Stimulated activated effector memory CD8-positive, alpha-beta T cell treated with anti-CD3 and anti-CD28 coated beads, Interleukin-12 subunit alpha, Interleukin-12 subunit beta, amount 100 ng/mL, for 72 hours (primary cell): Measurements from ENCODE around the gene PXYLP1.

Experiments
- ATAC-seq: fragments of 150-1000 bp; cut with Tn5 transposase; 2 replicates; pipeline ENCODE4 v1.10.0; 2021
- DNase-seq, 2 donors: peaks; one replicate each; pipeline ENCODE4 v3.0.0; 2021 to 2022; ENCODE audit warnings: low spot score in 2 of 2
- H3K27ac Mint-ChIP-seq: one replicate; pipeline ENCODE4 v1.8.0; 2022; ENCODE audit warnings: mild to moderate bottlenecking, mixed read lengths
- H3K36me3 Mint-ChIP-seq: one replicate; pipeline ENCODE4 v1.8.0; 2022; ENCODE audit warnings: mild to moderate bottlenecking, mixed read lengths
- H3K4me1 Mint-ChIP-seq: one replicate; pipeline ENCODE4 v1.8.0; 2022; ENCODE audit warnings: mixed read lengths
- H3K4me3 Mint-ChIP-seq: one replicate; pipeline ENCODE4 v1.8.0; 2022; ENCODE audit warnings: mild to moderate bottlenecking, mixed read lengths
- H3K9me3 Mint-ChIP-seq: one replicate; pipeline ENCODE4 v1.8.0; 2022; ENCODE audit warnings: mixed read lengths

PXYLP1 gene

GRCh38 chr3:141237701-141238521, 6.3 kb downstream of the PXYLP1 start:
- DNase-seq (peak in 1 of 2 donors; percentile 60), ATAC-seq (peak; percentile 98)

GRCh38 chr3:141239511-141240281, 8.1 kb downstream of the PXYLP1 start:
- DNase-seq (peak in 1 of 2 donors; percentile 38), ATAC-seq (no peak)
- H3K4me3 Mint-ChIP-seq: no peak overlapping the region
- H3K9me3 Mint-ChIP-seq: no peaks in the 10 kb centered on the region
- no peak overlapping the region for H3K27ac Mint-ChIP-seq
- H3K4me1 Mint-ChIP-seq: peaks cover 69% of the 10 kb centered on the region
- peaks cover 6% of the 10 kb centered on the region for H3K36me3 Mint-ChIP-seq

More at GRCh38 chr3:141237701-141238521, 6.3 kb downstream of the PXYLP1 start:
- peaks cover 6% of the 10 kb centered on the region for H3K36me3 Mint-ChIP-seq
- peak overlapping the region; percentile 76 for H3K27ac Mint-ChIP-seq
- no peaks in the 10 kb centered on the region for H3K9me3 Mint-ChIP-seq
- peaks cover 76% of the 10 kb centered on the region for H3K4me1 Mint-ChIP-seq
- H3K4me3 Mint-ChIP-seq: peak overlapping the region; percentile 39

DNA sequence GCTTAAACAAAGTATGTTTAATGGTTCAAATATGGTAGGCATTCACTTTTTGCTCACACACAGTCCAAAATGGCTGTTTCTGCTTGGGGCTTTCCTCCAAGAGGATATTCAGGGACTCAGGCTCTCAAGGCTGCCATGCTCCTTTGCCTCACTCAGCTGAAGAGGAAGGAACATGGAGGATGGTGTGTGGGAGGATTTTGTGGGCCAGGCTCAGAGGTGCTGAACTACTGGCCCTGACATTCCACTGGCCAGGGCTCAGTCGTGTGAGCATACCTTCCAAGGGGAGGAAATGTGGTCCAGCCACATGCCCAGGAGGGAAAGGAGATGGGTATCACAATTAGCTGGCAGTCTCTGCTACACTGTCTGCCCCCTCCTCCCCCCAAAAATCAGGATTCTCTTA, 8.7 kb downstream of the PXYLP1 start:
- Mint-ChIP-seq H3K4me3 (no peak overlapping the region), H3K9me3 (no peaks in the 10 kb centered on the region), H3K4me1 (peaks cover 63% of the 10 kb centered on the region), H3K27ac (no peak overlapping the region), H3K36me3 (peaks cover 6% of the 10 kb centered on the region)
- DNase-seq (peak in 1 of 2 donors; percentile 37), ATAC-seq (no peak)

DNA sequence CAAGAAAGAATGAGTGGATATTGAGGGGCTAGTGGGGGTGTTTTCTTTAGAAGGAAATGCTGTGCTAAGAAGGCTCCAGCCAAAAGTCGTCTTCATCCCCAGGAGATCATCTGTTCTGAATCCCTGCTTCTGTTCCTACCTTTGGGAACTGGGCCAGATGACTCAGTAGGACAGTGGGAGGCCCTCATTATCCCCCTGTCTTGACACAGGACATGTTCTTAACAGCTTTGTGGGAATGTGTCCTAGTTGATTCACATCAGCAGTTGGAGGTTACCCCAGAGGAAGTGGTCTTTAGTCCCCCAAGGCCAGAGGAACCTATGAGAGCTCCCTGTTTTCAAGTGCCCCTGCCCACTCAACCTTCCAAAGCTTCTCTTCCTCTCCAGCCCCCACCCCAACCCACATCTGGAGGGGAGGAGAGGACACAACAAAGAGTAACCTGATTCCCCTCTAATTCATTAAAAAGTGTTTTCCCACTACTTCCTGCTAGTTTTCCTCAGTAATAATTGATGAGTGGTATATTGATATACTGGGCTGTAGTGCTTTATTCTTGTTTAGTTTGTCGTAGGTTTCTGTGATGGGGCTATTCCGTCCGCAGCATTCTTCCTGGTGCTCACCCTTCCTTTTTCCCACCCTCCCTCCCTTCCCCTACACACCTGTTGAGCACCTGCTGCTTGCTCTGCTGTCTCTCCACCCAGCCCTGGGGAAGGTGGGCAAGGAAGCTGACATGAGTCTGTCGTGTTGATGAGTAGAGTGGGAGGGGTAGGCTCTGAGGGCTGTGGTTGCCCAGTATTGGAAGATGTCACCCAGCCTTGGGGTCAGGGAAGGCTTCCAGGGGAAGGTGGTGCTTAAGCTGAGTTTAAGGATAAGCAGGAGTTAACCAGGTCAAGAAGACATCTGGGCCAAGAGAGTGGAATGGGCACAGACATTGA, 9.3 kb downstream of the PXYLP1 start:
- no peak overlapping the region for H3K4me3 Mint-ChIP-seq
- no peak overlapping the region for H3K27ac Mint-ChIP-seq
- ATAC-seq (no peak), DNase-seq (peak in 1 of 2 donors; percentile 34)
- peaks cover 6% of the 10 kb centered on the region for H3K36me3 Mint-ChIP-seq
- H3K9me3 Mint-ChIP-seq: no peaks in the 10 kb centered on the region
- H3K4me1 Mint-ChIP-seq: peaks cover 68% of the 10 kb centered on the region

GRCh38 chr3:141241616-141242376, 10.2 kb downstream of the PXYLP1 start:
- H3K36me3 Mint-ChIP-seq: peaks cover 6% of the 10 kb centered on the region
- no peak for ATAC-seq

DNA sequence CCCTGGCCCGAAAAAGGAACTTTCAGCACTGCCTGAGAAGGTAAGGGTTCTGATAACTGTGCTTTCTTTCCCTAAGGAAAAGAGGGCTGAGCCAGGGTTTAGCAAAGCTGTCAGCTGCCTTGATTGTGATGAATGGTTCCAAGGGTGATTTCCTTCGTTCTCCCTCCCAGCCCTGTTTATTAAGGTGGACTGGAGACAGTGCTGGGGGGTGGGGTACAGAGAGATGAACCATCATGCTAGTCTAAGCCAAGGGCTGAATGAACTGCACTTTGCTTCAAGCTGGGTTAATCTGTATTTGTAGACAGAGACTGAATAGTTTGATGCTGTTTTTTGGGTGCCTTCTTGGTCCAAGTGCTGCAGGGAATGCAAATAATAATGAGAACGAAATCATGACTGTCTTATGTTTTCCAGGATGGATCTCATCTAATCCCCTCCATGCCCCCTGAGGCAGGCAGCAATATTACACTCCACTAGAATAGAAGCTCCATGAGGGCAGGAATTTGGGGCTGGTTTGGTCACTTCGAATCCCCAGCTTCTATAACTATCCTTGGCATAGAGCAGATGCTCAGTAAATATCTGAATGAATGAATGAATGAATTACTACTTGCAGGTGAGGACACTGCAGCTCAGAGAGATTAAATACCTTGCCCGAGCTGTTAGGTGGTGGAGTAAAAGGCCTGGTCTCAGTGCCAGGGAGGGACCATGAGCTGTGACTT, 10.9 kb downstream of the PXYLP1 start:
- ATAC-seq (no peak), DNase-seq (peak in 1 of 2 donors; percentile 33)
- peak overlapping the region; percentile 19 for H3K4me3 Mint-ChIP-seq
- peaks cover 61% of the 10 kb centered on the region for H3K4me1 Mint-ChIP-seq
- H3K9me3 Mint-ChIP-seq: no peaks in the 10 kb centered on the region
- peak overlapping the region; percentile 32 for H3K27ac Mint-ChIP-seq
- H3K36me3 Mint-ChIP-seq: peaks cover 6% of the 10 kb centered on the region

More at GRCh38 chr3:141241616-141242376, 10.2 kb downstream of the PXYLP1 start:
- Mint-ChIP-seq H3K9me3 (no peaks in the 10 kb centered on the region), H3K27ac (no peak overlapping the region), H3K4me3 (no peak overlapping the region), H3K4me1 (peaks cover 64% of the 10 kb centered on the region)
- DNase-seq: no peak

DNA sequence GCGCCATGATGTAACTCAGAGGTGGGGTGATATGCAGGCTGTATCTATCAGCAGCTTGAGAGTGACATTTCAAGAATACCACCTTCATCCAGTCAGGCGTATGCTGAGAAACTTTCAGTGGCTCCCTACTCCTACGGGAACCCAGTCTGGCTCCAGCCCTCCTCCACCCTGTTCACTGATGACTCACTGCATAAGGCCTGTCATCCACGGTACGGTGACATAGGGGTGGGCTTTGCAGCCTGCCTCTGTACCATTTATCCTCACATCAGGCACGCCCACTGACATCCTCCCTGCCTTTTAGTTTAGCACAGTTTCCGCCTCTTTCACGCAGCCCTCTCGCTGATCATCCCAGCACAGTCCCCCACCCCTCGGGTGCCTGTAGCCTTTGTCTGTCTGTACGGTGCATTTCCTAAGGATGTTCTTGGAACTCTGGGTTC, 11.7 kb downstream of the PXYLP1 start:
- H3K4me1 Mint-ChIP-seq: peaks cover 53% of the 10 kb centered on the region
- H3K36me3 Mint-ChIP-seq: peaks cover 6% of the 10 kb centered on the region
- peak overlapping the region; percentile 32 for H3K27ac Mint-ChIP-seq
- no peaks in the 10 kb centered on the region for H3K9me3 Mint-ChIP-seq
- DNase-seq: peak in 1 of 2 donors; percentile 59
- H3K4me3 Mint-ChIP-seq: peak overlapping the region; percentile 19
- peak; percentile 94 for ATAC-seq

DNA sequence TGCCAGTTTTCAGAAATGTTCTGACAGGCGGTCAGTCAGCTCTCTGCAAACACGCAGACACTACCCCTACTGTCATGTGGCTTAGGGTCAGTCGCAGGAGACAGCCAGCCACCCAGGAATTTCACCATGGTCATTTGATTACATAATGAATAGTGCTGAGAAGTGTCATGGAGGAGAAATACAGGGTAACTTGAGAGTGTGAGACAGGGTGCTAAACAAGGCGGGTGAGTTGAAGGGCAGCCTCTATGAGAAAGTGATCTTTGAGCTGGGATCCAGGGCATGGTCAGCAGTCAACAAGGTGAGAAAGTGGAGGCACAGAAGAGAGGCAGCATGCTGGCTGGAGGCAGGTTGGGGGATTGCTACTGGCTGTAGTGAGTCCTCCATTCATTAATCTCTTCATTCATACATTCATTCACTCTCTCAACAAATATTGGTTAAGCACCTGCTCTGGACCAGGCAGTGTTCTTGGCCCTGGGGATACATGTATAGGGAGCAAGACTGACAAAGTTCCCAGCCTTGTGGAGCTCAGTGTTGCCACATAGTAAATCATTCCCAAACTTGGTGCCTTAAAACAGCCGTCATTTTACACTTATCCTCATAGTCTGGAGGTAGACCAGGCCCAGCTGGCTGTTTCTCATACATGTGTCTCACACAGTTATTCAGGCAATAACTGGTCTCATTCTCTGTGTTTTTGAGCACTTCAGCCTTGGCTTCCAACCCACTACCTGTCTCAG, 14.8 kb downstream of the PXYLP1 start:
- no peaks in the 10 kb centered on the region for H3K9me3 Mint-ChIP-seq
- DNase-seq (peak in 1 of 2 donors; percentile 30), ATAC-seq (no peak)
- H3K36me3 Mint-ChIP-seq: no peaks in the 10 kb centered on the region
- H3K4me1 Mint-ChIP-seq: peaks cover 28% of the 10 kb centered on the region
- no peak overlapping the region for H3K4me3 Mint-ChIP-seq
- H3K27ac Mint-ChIP-seq: no peak overlapping the region

DNA sequence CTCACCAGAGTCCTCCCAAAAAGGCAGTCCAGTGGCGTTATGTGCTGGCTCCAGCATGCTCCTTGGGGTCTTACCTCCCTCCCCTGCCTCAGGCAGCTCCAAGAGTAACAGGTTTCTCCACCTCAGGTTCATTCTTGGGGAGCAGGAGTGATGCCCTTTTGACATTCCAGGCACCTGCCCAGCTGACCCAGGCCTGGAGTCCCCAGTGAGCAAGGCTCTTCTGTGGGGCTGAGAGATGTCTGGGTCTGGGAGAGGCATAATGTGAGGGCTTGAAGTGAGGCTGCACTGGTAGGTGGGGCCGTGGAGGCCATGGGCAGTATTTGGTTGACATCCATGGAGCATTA, 15.3 kb downstream of the PXYLP1 start:
- DNase-seq: peak in 1 of 2 donors; percentile 45
- no peaks in the 10 kb centered on the region for H3K9me3 Mint-ChIP-seq
- H3K4me1 Mint-ChIP-seq: peaks cover 23% of the 10 kb centered on the region
- H3K4me3 Mint-ChIP-seq: no peak overlapping the region
- no peak overlapping the region for H3K27ac Mint-ChIP-seq
- H3K36me3 Mint-ChIP-seq: no peaks in the 10 kb centered on the region
- no peak for ATAC-seq

- Mint-ChIP-seq H3K4me3 (no peak overlapping the region), H3K36me3 (no peaks in the 10 kb centered on the region), H3K27ac (no peak overlapping the region), H3K4me1 (peaks cover 24% of the 10 kb centered on the region), H3K9me3 (no peaks in the 10 kb centered on the region)
- ATAC-seq: no peak
- DNase-seq: peak in 1 of 2 donors; percentile 35
These were observed 16.4 kb downstream of the PXYLP1 start for GRCh38 chr3:141248064-141248463.

DNA sequence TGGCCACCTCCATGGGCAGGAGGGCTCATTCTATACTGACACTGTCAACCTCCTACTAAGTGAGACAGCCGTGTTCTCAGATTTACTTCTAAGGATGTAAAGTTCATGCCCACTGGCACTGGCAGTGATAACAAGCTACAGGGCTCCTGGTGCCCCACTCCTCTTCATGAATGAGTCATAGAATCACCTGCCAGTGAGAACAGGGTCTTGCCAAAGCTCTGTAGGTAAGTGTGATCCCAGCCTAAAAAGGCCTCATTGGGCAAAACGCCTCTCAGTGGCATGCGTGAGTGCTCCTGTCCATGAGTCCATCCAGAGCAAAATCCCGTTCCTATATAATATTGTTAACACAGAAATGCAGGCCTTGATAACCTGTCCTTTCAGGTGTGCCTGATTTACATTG, 17.4 kb downstream of the PXYLP1 start:
- ATAC-seq (no peak), DNase-seq (no peak)
- no peaks in the 10 kb centered on the region for H3K36me3 Mint-ChIP-seq
- peaks cover 17% of the 10 kb centered on the region for H3K4me1 Mint-ChIP-seq
- no peak overlapping the region for H3K27ac Mint-ChIP-seq
- H3K9me3 Mint-ChIP-seq: no peaks in the 10 kb centered on the region
- no peak overlapping the region for H3K4me3 Mint-ChIP-seq

DNA sequence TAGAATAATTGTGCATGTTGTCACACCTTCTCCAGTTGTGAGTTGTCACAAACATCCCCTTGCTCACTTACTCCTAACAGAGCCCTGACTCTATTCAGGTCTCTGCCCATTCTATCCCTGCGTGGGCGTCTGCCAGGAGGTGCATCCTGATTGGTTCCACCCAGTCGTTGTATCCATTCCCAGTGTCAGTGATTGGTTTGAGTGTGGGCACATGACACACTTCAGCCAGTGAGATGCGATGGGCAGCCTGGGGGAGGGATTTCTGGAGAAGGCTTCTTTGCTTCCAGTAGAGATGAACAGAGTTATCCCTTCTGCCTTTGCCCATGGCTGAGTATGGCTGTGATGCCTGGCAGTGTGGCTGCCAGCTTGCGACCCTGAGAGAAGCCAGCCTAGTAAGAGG, 18.7 kb downstream of the PXYLP1 start:
- Mint-ChIP-seq H3K27ac (peak overlapping the region; percentile 8), H3K4me3 (no peak overlapping the region), H3K36me3 (no peaks in the 10 kb centered on the region), H3K9me3 (no peaks in the 10 kb centered on the region), H3K4me1 (peaks cover 21% of the 10 kb centered on the region)
- ATAC-seq (peak; percentile 26), DNase-seq (no peak)

DNA sequence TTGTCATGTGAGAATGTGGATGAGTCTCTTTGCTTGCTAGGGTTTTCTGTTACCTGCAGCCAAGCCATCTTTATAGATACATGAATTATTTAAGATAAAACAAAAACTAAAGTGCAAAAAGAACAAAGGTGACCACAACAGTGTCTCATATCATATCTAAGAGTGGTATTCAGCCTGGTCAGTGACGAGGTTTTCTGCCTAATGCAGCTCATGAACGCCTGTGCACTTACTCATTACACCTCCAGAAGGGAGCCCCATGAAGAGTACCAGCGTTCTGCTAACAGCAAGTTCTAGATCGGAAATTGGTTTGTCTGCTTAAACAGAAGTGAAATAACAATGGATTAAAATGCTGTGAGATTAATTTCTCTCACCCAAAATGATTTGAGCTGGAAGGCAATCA, 19.2 kb downstream of the PXYLP1 start:
- ATAC-seq (no peak), DNase-seq (no peak)
- H3K4me3 Mint-ChIP-seq: no peak overlapping the region
- H3K4me1 Mint-ChIP-seq: peaks cover 21% of the 10 kb centered on the region
- no peaks in the 10 kb centered on the region for H3K9me3 Mint-ChIP-seq
- peak overlapping the region; percentile 8 for H3K27ac Mint-ChIP-seq
- no peaks in the 10 kb centered on the region for H3K36me3 Mint-ChIP-seq
